OCI-LY1 (cell line): Measurements from ENCODE around the gene GNRHR.
"Not testable (repeated sequence)": the region's sequence is repeated elsewhere in the genome, so short reads cannot be mapped to it uniquely, and the experiment has no call there.

Experiments
- H2AFZ ChIP-seq: fragments of 200-600 bp; sonication (generic), shearing (Covaris generic); 2 replicates; pipeline ENCODE4 v1.6.0; 2014; ENCODE audit warnings: antibody characterized with exemption, mild to moderate bottlenecking, low read length
- H3F3A ChIP-seq: fragments of 200-600 bp; sonication (generic), shearing (Covaris generic); 2 replicates; pipeline ENCODE4 v1.6.0; 2014; ENCODE audit warnings: mild to moderate bottlenecking, antibody characterized with exemption, low read length, moderate library complexity; ENCODE audit not compliant: insufficient read depth
- H3K27ac ChIP-seq: fragments of 200-600 bp; sonication (generic); 2 replicates; pipeline ENCODE4 v1.5.1; 2014; ENCODE audit warnings: low read length, mixed run types, mild to moderate bottlenecking, low read depth; ENCODE audit not compliant: poor library complexity, severe bottlenecking
- H3K27me3 ChIP-seq: fragments of 200-600 bp; sonication (generic); 2 replicates; pipeline ENCODE4 v1.6.0; 2014; ENCODE audit warnings: antibody characterized with exemption, mild to moderate bottlenecking, low read length, moderate library complexity; ENCODE audit not compliant: insufficient read depth
- H3K36me3 ChIP-seq: fragments of 200-600 bp; sonication (generic); 2 replicates; pipeline ENCODE4 v1.6.1; 2014; ENCODE audit warnings: mild to moderate bottlenecking, antibody characterized with exemption, low read length, moderate library complexity, mixed read lengths; ENCODE audit not compliant: insufficient read depth
- H3K4me1 ChIP-seq: fragments of 200-600 bp; sonication (generic); 2 replicates; pipeline ENCODE4 v1.5.1; 2014; ENCODE audit warnings: mild to moderate bottlenecking, low read length, moderate library complexity; ENCODE audit not compliant: insufficient read depth, severe bottlenecking
- H3K4me2 ChIP-seq: fragments of 200-600 bp; sonication (generic), shearing (Covaris generic); 2 replicates; pipeline ENCODE4 v1.6.1; 2014; ENCODE audit warnings: low read length
- H3K4me3 ChIP-seq: fragments of 200-600 bp; sonication (generic); 2 replicates; pipeline ENCODE4 v1.5.1; 2014; ENCODE audit warnings: low read length, low read depth, mild to moderate bottlenecking, mixed read lengths; ENCODE audit not compliant: poor library complexity, severe bottlenecking
- H3K79me2 ChIP-seq: fragments of 200-600 bp; shearing (Covaris generic); 2 replicates; pipeline ENCODE4 v1.6.1; 2016; ENCODE audit warnings: mixed run types, low read length, mixed read lengths; ENCODE audit not compliant: insufficient read depth
- H3K9ac ChIP-seq: fragments of 200-600 bp; sonication (generic), shearing (Covaris generic); 2 replicates; pipeline ENCODE4 v1.6.1; 2014; ENCODE audit warnings: mild to moderate bottlenecking, low read length, mixed read lengths
- H3K9me2 ChIP-seq: fragments of 200-600 bp; sonication (generic), shearing (Covaris generic); 2 replicates; pipeline ENCODE4 v1.6.1; 2014; ENCODE audit warnings: low read depth, mild to moderate bottlenecking, low read length, mixed read lengths
- H3K9me3 ChIP-seq: fragments of 200-600 bp; shearing (Covaris generic); 2 replicates; pipeline ENCODE4 v1.6.1; 2014; ENCODE audit warnings: low read length, mixed read lengths
- H4K20me1 ChIP-seq: fragments of 200-600 bp; sonication (generic), shearing (Covaris generic); 2 replicates; pipeline ENCODE4 v1.6.0; 2016; ENCODE audit warnings: mild to moderate bottlenecking, low read length; ENCODE audit not compliant: insufficient read depth
- EZH2 ChIP-seq: fragments of 200-600 bp; sonication (generic), shearing (Covaris generic); IDR thresholded peaks from 2 replicates; pipeline ENCODE4 v1.8.0; 2017; ENCODE audit warnings: borderline replicate concordance, mixed run types, mild to moderate bottlenecking, antibody characterized with exemption, low read length, moderate library complexity, mixed read lengths
- TF ChIP-seq, protein P1 (sequence below): fragments of 200-600 bp; sonication (generic), shearing (Covaris generic); IDR thresholded peaks from 2 replicates; pipeline ENCODE4 v1.5.1; 2017; ENCODE audit warnings: mild to moderate bottlenecking, antibody characterized with exemption, low read length, moderate library complexity, mixed read lengths

The GNRHR gene

DNA sequence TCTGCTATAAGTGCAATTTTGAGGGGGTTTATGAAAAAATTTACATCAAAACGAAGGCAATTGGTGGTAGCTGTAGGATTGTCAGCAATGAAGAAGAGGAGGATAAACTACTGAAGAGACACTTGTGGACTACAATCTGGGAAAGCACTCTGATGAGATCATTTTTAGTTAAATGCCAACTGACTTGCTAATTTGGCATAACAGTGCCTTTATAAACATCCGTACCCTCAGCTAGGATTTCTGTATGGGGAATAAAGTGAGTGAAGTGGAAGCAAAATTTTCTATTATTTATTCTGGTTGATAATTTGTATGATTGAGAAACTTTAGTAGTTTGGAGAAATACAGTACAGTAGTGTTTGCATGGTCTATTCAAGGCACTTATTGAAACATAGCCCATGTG lies 11.2 kb upstream of the GNRHR start:
- Histone ChIP-seq H3K4me3 (no peak overlapping the region), H3K9ac (no peak overlapping the region), H3K4me1 (no peaks in the 10 kb centered on the region), H2AFZ (no peak overlapping the region), H3K9me3 (no peaks in the 10 kb centered on the region), H3K27ac (no peak overlapping the region), H3F3A (no peaks in the 10 kb centered on the region), H4K20me1 (no peaks in the 10 kb centered on the region), H3K9me2 (no peaks in the 10 kb centered on the region), H3K79me2 (no peaks in the 10 kb centered on the region), H3K27me3 (no peaks in the 10 kb centered on the region), H3K4me2 (no peak overlapping the region), H3K36me3 (no peaks in the 10 kb centered on the region)
- TF ChIP-seq, protein P1, sequence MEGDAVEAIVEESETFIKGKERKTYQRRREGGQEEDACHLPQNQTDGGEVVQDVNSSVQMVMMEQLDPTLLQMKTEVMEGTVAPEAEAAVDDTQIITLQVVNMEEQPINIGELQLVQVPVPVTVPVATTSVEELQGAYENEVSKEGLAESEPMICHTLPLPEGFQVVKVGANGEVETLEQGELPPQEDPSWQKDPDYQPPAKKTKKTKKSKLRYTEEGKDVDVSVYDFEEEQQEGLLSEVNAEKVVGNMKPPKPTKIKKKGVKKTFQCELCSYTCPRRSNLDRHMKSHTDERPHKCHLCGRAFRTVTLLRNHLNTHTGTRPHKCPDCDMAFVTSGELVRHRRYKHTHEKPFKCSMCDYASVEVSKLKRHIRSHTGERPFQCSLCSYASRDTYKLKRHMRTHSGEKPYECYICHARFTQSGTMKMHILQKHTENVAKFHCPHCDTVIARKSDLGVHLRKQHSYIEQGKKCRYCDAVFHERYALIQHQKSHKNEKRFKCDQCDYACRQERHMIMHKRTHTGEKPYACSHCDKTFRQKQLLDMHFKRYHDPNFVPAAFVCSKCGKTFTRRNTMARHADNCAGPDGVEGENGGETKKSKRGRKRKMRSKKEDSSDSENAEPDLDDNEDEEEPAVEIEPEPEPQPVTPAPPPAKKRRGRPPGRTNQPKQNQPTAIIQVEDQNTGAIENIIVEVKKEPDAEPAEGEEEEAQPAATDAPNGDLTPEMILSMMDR, result no peak

DNA sequence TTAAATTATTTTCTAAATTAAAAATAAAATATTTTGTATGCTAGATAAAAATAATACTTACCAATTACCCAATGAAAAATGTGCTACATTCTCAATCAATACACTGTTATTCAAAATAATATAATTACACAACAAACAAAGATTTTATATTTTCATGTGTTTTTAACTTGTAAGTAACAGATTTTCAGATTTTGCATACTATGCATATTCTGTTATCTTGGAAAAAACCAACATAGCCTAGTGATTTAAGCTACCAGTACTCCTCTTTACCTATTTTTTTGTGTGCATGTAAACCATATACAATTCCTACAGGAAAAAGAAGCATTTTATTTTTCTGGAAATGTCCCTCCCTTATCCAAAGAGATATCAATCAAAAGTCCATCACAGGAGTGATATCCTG lies 10.0 kb upstream of the GNRHR start:
- TF ChIP-seq EZH2, result no peak
- TF ChIP-seq, protein P1, result no peak
- Histone ChIP-seq H3K9me2 (no peaks in the 10 kb centered on the region), H3K4me1 (no peaks in the 10 kb centered on the region), H3K9me3 (no peaks in the 10 kb centered on the region), H2AFZ (no peak overlapping the region), H3K27me3 (no peaks in the 10 kb centered on the region), H3K4me2 (no peak overlapping the region), H3K79me2 (no peaks in the 10 kb centered on the region), H3K27ac (no peak overlapping the region), H3K9ac (no peak overlapping the region), H3F3A (no peaks in the 10 kb centered on the region), H4K20me1 (no peaks in the 10 kb centered on the region), H3K4me3 (no peak overlapping the region), H3K36me3 (no peaks in the 10 kb centered on the region)

DNA sequence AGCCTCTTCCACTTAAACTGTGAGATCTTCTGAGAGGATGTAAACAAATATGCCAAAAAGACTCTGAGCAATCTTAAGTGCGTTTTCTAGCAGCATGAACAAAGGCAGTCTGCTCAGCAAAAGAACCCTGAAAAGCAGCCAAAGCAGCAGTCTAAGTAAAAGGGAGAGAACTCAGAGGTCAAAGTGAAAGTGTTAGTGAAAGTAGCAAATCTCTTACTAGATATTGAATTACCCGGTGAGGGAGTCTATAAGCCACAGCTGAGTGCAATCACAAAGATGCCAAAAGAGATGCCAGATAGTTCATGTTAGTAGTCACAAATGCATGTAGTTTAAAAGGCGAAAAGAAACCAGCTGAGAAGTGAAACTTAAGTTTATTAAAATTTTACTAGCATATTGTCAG lies 7.9 kb upstream of the GNRHR start:
- Histone ChIP-seq H3F3A (no peaks in the 10 kb centered on the region), H3K27me3 (no peaks in the 10 kb centered on the region), H3K36me3 (no peaks in the 10 kb centered on the region), H3K9me2 (no peaks in the 10 kb centered on the region), H3K79me2 (no peaks in the 10 kb centered on the region), H3K27ac (no peak overlapping the region), H3K4me2 (no peak overlapping the region), H3K4me1 (no peaks in the 10 kb centered on the region), H3K4me3 (no peak overlapping the region), H3K9ac (no peak overlapping the region), H3K9me3 (no peaks in the 10 kb centered on the region), H4K20me1 (no peaks in the 10 kb centered on the region), H2AFZ (no peak overlapping the region)
- TF ChIP-seq, protein P1, result no peak
- no peak for TF ChIP-seq EZH2

DNA sequence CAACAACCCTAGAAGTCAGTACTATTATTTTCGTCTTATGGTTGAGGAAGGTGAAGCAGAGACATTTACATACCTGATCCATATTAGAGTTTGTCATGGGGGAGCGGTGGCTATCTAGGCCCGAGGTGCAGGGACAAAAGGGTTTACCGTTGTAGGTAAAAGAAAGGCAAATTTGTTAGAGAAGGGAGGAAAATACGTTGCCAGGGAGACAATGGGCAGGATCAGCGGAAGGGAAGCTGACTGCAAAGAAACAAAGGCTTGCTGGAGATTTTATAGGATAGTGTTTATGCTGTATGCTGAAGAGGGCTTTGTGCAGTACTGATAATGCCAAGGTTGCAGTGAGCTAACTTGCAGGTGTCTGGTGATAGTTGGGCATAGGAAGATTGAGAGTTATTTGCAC lies 2.8 kb upstream of the GNRHR start:
- H3K27me3 ChIP-seq, H3K4me1 ChIP-seq, H3K36me3 ChIP-seq, H3K9ac ChIP-seq, H4K20me1 ChIP-seq, H3K9me3 ChIP-seq, H3K27ac ChIP-seq, H3K79me2 ChIP-seq, H3K4me2 ChIP-seq, H3K9me2 ChIP-seq, H2AFZ ChIP-seq, H3K4me3 ChIP-seq, H3F3A ChIP-seq: not testable (repeated sequence)
